Lower lobe of right lung (tissue), 2 donors: Measurements from ENCODE around the gene DUS4L. TPM values are rescaled to one million over a fixed set of nuclear protein-coding genes. Genes with fewer than 3 reads are reported as not detected.

Experiments
- ATAC-seq, 2 donors: fragments of 200-7000 bp; cut with Tn5 transposase; one replicate each; pipeline ENCODE4 v1.9.1; 2020 to 2022; ENCODE audit warnings: mild to moderate bottlenecking in 2 of 2, moderate library complexity in 2 of 2
- DNase-seq: peaks from one replicate; pipeline ENCODE4 v3.0.0-alpha.2; 2020
- H3K27ac ChIP-seq: fragments of 200-600 bp; one replicate; pipeline ENCODE4 v1.8.0; 2022
- H3K27me3 ChIP-seq: fragments of 200-600 bp; one replicate; pipeline ENCODE4 v1.8.0; 2022; ENCODE audit warnings: low read depth
- H3K36me3 ChIP-seq: fragments of 200-600 bp; one replicate; pipeline ENCODE4 v1.8.0; 2022; ENCODE audit warnings: mild to moderate bottlenecking
- H3K4me1 ChIP-seq: fragments of 200-600 bp; one replicate; pipeline ENCODE4 v1.8.0; 2022
- H3K4me3 ChIP-seq: fragments of 200-600 bp; one replicate; pipeline ENCODE4 v1.8.0; 2022; ENCODE audit warnings: mild to moderate bottlenecking
- H3K9me3 ChIP-seq: fragments of 200-600 bp; one replicate; pipeline ENCODE4 v1.8.0; 2022
- intact Hi-C: fragments of 100-400 bp; cut with DNase I; formaldehyde crosslinking; loops from one replicate; pipeline ENCODE4 v1.11.0; 2022
- total RNA-seq: library from RNA; stranded (reverse); fragmentation: NEBNext Ultra II Directional; extraction: Animal tissue kit (Norgen Biotek cat#: 25700); gene quantifications from one replicate; pipeline ENCODE4 v1.2.1, GENCODE V29; 2021
- TF ChIP-seq, protein P1 (sequence below): fragments of 200-600 bp; IDR thresholded peaks from one replicate; pipeline ENCODE4 v1.8.0; 2022; ENCODE audit warnings: antibody characterized with exemption, mild to moderate bottlenecking
- donor health status: DM: no; HTN: yes; CAD: no; lungs with severe emphysema.

Gene DUS4L
- total RNA-seq, 1 donor from 2014 or later = 5.3 TPM

DNA sequence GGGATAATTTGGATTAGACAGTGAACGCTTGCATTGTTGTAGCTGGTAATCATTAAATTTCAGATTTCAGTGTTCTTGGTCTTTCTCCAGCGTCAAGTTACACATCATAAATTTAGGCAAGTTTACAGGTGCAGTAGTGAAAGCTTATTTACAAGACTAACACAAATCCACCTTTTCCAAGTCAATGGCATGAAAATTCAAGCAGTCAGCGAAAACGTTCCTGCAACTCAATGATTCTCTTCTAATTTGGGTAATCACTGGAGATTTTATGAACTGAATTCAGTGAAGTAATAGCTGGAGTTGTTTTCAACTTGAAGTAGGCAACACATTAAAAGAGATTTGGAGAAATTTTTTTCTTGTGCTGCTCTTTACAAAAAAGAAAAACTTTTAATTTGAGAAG lies 34.2 kb downstream of the DUS4L start:
- H3K36me3 ChIP-seq = peaks cover 67% of the 10 kb centered on the region
- DNase-seq = no peak
- H3K27ac ChIP-seq = no peak overlapping the region
- no peaks in the 10 kb centered on the region for H3K27me3 ChIP-seq
- H3K4me3 ChIP-seq = no peak overlapping the region
- H3K4me1 ChIP-seq = peaks cover 12% of the 10 kb centered on the region
- no peak for ATAC-seq
- TF ChIP-seq, protein P1, sequence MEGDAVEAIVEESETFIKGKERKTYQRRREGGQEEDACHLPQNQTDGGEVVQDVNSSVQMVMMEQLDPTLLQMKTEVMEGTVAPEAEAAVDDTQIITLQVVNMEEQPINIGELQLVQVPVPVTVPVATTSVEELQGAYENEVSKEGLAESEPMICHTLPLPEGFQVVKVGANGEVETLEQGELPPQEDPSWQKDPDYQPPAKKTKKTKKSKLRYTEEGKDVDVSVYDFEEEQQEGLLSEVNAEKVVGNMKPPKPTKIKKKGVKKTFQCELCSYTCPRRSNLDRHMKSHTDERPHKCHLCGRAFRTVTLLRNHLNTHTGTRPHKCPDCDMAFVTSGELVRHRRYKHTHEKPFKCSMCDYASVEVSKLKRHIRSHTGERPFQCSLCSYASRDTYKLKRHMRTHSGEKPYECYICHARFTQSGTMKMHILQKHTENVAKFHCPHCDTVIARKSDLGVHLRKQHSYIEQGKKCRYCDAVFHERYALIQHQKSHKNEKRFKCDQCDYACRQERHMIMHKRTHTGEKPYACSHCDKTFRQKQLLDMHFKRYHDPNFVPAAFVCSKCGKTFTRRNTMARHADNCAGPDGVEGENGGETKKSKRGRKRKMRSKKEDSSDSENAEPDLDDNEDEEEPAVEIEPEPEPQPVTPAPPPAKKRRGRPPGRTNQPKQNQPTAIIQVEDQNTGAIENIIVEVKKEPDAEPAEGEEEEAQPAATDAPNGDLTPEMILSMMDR = no peak
- H3K9me3 ChIP-seq = no peaks in the 10 kb centered on the region
- intact Hi-C loops = no loop called here

GRCh38 chr7:107599262-107599661 lies 35.5 kb downstream of the DUS4L start:
- Histone ChIP-seq H3K4me3 (no peak overlapping the region), H3K9me3 (no peaks in the 10 kb centered on the region), H3K36me3 (peaks cover 74% of the 10 kb centered on the region), H3K27ac (no peak overlapping the region), H3K27me3 (no peaks in the 10 kb centered on the region), H3K4me1 (peaks cover 12% of the 10 kb centered on the region)
- intact Hi-C loops = no loop called here
- no peak for DNase-seq
- ATAC-seq = no peak
- TF ChIP-seq, protein P1 = no peak

DNA sequence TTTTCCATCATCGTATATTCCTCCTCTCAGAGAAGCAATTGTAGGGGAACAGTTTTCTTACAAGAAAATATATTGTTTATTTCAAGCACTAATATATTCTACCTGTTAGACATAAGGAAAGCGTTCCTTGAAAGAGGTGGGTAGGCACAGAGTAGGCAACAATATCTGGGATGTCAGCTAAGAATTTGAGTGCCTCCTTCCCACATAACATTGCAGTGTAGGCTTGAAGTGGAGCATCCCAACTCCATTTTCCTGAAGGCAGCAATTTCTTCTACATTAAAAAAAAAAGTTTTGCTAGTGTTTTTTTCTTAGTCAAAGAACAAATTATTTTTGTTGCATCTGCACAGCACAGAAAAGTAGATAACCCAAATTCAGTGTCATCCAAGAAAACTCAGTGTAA lies 37.0 kb downstream of the DUS4L start:
- intact Hi-C loops = no loop called here
- H3K4me1 ChIP-seq = peaks cover 7% of the 10 kb centered on the region
- H3K27me3 ChIP-seq = no peaks in the 10 kb centered on the region
- no peak for ATAC-seq
- H3K9me3 ChIP-seq = no peaks in the 10 kb centered on the region
- DNase-seq = no peak
- H3K36me3 ChIP-seq = peaks cover 62% of the 10 kb centered on the region
- TF ChIP-seq, protein P1 = no peak
- H3K4me3 ChIP-seq = no peak overlapping the region
- H3K27ac ChIP-seq = no peak overlapping the region

GRCh38 chr7:107605218-107605815 lies 41.5 kb downstream of the DUS4L start:
- ATAC-seq = no peak
- Histone ChIP-seq H3K9me3 (no peaks in the 10 kb centered on the region), H3K4me3 (no peak overlapping the region), H3K27ac (no peak overlapping the region), H3K4me1 (peaks cover 4% of the 10 kb centered on the region), H3K27me3 (no peaks in the 10 kb centered on the region), H3K36me3 (peaks cover 35% of the 10 kb centered on the region)
- DNase-seq = no peak
- TF ChIP-seq, protein P1 = no peak
- intact Hi-C loops = no loop called here

DNA sequence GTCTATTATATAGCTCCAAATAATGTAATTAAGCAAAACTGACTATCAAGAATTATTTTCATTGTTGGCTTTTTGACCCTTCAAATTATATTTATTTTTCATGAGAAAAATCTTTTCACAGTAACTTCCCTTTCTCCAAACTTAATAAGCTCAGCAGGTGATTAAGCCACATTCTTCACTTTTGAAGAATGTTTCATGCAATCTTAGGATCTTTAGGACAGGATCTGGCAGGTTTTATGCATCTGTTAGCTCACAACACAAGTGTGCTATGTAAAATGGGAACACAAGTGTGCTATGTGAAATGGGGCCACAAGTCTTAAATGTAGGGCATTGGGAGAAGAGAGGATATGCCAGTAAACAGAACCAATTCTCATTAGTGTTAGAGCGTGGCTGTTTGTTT lies 42.5 kb downstream of the DUS4L start:
- peaks cover 4% of the 10 kb centered on the region for H3K4me1 ChIP-seq
- no peaks in the 10 kb centered on the region for H3K9me3 ChIP-seq
- ATAC-seq (no peak), DNase-seq (no peak)
- no peak overlapping the region for H3K27ac ChIP-seq
- H3K36me3 ChIP-seq = peaks cover 25% of the 10 kb centered on the region
- no peak overlapping the region for H3K4me3 ChIP-seq
- intact Hi-C loops = no loop called here
- H3K27me3 ChIP-seq = no peaks in the 10 kb centered on the region
- TF ChIP-seq, protein P1 = no peak
